Stimulated activated CD8-positive, alpha-beta memory T cell treated with anti-CD3 and anti-CD28 coated beads, Interleukin-2, amount 100 ng/mL, for 48 hours (primary cell): ENCODE measurements around the gene SLC28A1.
"Not testable (repeated sequence)": the region's sequence is repeated elsewhere in the genome, so short reads cannot be mapped to it uniquely, and the experiment has no call there.

Source experiments
- DNase-seq, 2 donors: peaks; one replicate each; pipeline ENCODE4 v3.0.0-alpha.2; 2020; ENCODE audit warnings: low read depth in 2 of 2

The SLC28A1 gene

DNA sequence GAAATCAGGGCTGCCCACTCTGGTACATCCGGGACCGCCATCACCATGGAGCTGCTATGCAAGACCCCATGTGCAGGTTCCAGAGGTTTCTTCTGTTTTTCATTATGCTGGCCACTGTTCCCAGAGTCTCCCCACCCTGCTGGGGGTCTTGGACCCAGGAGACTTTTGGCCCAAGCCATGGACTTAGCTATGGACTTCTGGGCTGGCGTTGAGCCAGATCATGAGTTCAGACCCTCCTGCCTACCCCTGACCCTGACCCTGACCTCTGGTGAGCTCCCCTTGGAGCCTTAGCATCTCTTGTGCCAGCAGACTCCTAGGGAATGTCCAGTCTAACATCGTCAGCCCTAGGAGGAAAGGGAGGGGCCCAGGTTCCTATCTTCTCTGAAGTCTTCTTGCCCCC lies 25.3 kb downstream of the SLC28A1 start:
- DNase-seq, result no peak

DNA sequence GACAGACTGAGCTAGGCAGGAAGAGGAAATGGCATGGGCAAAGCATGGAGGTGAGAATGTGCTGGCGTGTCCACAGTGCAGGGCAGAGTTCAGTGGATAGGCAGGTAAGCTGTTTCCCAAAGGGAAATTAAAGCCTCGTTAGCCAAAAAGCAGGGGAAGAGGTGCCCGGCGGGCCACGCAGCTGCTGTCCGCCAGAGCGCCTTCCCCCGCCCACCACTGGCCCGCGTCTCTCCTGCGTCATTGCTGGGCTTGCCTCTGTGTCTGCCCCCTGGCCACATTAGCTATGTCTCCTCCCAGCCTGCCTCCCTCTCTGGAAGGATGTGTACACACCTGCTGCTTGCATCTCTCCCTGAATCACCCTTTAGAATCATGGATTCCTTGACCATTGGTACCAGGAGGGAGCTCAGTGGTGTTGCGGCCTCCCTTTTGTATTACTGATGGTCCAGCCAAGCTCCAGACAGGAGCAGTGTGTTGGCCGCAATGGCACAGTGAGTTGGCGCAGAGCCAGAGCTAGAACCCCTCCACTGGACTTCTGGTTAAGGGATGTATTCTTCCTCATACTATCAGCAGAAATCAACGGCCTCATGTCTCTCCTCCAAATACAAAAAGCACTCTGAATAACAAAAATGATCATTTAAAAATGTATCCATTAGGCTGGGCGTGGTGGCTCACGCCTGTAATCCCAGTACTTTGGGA lies 26.6 kb downstream of the SLC28A1 start:
- DNase-seq, result no peak

DNA sequence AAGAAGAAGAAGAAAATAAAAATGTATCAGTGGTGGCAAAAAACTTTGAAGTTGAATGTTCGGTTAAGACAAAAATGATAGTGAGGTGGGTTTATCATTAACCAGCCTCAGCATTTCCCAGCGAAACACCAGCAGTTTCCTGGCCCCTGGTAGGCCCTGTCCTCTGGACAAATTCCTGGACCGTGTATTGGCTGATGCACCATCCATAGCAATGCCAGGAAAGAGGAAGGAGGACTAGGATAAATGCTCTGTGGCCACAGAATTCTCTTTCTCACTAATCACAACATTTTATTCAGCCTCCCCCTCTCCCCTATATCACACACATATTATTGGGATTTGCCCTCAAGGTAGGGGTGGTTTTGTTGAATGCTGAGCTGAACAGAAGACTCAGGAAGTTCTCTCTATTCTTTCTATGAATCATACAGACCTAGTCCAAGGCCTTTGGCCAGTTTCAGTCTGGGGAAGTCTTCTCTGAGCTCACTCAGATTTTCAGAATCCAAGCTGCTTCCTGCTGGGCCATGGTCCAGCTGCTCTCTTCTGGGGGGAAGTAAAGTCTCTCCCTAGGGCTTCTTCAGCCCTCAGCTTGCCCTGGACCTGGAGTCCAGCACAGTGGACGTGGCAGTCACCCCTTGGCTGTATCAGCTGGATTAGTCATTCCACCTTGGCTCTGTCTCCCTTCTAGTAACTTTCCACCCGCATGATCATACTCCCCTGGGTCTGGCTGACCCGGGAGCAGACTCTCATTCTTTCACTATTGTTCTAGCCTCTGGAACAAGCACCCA lies 27.6 kb downstream of the SLC28A1 start:
- no peak for DNase-seq

DNA sequence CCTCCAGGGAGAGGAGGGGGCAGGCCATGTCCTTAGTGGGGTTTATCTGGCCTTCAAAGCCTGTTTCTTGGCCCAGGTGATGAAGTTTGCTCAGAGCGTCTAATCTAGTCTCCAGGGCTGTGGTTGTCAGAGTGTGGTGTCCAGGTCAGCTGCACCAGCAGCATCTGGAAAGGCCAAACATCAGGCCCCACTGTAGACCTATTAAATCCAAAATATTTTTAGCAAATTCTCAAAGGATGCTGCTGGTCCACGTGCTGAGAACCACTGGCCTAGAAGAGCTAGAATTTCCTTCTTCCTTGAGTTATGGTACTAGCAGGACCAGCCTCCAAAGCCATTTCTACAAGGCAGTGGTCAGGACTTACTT lies 28.9 kb downstream of the SLC28A1 start:
- DNase-seq, result no peak

DNA sequence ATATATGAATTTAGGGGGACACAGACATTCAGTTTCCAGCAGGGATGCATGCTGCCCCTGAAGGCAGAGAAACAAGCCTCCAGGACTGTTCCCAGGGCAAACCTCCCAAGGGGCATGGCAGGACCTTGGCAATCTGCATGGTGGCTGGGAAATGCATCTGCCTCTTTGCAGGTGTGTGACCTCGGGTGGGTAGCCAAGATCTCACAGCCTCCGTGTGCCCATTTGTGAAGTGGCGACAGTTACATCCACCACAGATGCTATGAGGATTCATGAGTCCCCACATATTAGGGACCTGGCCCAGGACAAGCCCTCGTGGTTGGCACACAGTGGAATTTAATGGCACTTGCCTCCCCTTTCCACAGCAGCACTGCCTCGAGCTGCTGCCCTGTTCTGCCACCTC lies 29.9 kb downstream of the SLC28A1 start:
- no peak for DNase-seq

DNA sequence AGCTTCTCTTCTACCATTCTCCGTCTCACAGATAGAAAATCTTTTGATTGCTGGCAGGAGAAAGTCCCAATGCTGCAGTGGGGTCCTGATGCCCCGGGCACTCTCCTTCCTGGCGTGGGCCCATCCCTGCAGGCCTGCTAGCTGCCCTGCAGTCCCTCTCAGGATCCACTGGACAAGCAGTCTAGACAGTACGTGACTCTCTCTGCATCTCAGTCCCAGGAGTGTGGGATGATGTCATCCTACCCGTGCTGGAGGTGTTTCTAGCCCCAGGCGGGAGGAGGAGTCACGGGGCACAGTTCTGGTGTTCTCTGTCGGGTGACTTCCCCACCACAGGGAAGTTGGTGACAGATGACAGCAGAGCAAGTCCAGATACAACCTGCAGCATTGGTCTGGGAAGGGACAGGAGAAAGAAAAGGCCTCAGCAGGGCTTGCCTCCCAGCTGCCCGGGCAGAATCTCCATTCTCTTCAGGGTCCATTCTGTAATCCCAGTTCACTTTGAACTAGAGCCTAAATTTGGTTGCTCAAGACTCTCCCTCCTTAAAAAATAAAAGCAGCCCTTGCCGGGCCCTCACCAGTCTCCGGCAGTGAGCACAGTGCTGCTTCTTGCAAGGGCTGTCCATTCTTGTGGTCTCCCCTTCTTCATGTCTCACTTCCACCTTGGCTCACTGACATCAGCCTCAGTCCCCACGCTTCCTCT lies 30.6 kb downstream of the SLC28A1 start:
- peak; percentile 32 to 50 for DNase-seq

DNA sequence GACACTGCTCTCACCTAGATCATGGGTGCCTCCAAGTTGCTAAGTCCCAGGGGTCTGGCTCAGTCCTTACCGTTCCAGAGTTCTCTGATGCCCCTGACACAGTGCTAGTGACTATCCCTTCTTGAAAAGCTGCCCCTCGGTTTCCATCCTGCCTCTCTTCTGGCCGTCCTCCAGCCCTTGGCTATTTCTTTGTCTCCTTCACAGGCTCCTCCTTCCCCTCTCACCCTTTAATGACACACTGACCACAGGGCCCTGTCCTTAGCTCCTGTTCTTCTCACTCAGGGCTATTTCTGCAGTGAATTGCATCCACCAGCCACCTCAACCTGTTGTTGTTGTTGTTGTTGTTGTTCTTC lies 31.1 kb downstream of the SLC28A1 start:
- DNase-seq, result no peak

DNA sequence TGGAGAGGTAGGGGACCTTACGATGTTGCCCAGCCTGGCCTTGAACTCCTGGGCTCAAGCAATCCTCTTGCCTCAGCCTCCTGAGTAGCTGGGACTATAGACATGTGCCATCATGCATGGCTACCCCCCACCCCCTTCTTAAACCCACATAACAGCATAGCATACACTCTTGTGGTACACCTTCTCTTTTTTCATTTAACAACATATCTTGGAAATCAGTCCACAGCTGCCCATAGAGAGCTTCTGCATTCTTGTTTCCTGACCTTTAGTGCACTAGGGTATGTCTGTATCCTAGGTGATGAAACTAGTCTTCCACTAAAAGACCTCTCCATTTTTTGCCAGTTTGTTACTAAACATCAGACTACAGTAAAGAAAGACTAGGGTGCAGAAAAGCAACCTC lies 33.0 kb downstream of the SLC28A1 start:
- no peak for DNase-seq

DNA sequence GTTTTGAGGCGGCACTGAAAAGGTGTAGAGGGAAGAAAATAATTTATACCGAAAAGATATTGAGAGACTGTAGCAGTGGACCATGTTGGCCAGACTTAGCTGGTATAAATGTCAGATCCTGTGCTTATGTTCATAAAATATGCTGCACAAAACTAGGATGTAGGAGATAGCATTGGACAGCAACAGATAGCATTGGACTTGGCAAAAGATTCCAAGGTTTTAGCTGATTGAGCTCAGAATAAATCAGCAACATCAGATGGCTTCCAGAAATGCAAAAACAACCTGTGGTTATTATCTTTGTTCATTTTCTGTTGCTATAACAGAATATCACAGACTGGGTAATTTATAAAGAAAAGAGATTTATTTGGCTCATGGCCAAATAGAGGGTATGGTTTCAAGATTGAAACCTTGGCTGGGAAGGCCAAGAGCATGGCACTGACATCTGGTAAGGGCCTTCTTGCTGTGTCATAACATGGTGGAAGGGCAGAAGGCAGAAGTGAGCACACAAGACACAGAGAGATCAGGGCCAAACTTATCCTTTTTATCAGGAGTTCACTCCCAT lies 34.7 kb downstream of the SLC28A1 start:
- DNase-seq, result no peak

DNA sequence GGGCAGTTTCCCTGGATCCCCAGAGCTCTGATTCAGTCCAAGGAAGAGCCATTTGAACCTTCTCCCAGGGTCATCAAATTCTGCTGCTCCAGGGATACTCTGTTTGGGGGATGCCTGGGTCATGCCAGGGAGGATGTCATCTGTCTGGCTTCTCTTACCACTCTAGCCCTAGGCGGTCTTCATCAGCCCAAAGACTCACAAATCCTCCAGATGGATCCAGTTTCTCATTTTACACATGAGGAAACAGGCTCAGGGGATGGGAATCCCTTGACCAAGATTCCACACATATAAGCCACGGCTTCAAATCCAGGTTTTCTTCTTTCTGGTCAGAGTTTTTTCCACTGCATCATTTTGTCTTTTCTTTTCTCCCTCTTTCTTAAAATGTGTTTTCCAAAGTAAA lies 36.7 kb downstream of the SLC28A1 start:
- DNase-seq, result no peak

DNA sequence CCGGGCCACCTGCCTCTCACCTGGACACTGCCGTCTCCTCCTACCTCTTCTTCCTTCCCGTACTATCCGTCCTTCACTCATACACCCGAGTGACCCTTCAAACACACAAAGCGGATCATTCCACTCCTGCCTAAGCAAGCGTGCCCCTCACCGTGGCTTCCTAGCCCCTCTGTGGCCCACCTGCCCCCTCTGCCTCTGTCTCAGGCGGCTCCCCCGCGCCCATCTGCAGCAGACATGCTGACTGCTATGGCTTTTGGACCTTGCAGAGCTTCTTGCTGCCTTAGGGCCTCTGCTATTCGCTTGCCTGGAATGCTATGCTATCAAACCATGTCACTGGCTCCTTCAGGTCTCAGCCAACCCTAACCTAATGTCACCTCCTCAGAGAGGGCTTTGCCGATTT lies 38.1 kb downstream of the SLC28A1 start:
- no peak for DNase-seq

DNA sequence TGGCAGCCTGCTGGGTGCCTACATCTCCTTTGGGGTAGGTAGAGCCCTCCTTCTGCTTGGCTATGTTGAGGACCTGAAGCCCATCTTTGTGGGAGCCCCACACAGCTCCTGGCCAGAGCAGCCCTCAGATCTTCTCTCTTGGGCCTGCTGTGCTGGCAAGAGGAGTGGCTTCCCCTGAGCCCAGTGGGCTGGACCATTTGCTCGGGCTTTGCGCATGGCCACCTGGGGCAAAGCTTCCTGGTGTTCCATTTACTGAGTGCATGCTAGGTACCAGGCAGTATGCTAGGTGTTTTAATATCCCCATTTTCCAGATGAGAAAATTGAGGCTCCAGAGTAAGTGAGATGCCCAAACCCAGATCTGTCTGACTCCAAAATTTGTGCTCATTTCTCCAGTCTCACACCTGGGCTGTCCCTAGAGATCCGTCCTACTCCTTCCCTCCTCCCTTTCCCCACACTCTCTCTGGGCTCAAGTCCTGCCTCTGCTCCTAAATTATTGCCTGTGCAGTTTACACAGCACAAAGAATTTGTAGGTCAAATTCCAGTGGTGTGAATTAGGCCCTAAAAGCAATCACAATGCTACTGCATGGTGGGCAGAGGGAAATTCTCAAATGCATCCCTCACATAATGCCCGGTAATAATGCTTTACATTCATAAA lies 39.7 kb downstream of the SLC28A1 start:
- no peak for DNase-seq

DNA sequence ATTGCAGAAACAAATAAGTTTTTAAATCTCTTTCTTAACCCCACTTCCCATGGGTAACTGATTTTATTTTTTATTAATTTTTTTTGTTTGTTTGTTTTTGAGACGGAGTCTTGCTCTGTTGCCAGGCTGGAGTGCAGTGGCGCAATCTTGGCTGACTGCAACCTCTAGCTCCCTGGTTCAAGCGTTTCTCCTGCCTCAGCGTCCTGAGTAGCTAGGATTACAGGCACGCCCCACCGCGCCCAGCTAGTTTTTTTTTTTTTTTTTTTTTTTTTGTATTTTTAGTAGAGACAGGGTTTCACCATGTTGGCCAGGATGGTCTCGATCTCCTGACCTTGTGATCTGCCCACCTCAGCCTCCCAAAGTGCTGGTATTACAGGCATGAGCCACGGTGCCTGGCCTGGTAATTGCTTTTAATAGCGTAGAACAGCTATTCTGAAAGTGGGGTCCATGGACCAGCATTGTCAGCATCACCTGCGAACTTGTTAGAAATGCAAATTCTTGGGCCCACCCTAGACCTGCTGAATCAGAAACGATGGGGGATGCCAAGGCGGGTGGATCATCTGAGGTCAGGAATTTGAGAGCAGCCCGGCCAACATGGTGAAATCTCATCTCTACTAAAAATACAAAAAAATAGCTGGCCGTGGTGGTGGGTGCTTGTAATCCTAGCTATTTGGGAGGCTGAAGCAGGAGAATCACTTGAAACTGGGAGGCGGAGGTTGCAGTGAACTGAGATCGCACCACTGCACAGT lies 40.5 kb downstream of the SLC28A1 start:
- not testable (repeated sequence) for DNase-seq

DNA sequence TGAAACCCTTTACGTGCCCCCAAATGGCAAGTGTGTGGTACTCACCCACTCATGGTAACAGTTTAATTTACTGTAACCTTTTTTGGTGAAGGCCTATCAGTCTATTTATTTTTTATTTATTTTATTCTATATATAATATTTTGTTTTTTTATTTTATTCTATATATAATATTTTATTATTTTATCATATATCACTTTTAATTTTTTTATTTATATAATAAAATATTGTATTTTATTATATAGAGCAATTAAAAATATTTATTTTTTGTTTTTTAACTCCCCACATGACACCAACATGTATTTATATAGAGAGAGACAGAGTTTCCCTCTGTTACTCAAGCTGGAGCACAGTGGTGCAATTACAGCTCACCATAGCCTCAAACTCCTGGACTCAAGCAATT lies 41.4 kb downstream of the SLC28A1 start:
- DNase-seq, result no peak

DNA sequence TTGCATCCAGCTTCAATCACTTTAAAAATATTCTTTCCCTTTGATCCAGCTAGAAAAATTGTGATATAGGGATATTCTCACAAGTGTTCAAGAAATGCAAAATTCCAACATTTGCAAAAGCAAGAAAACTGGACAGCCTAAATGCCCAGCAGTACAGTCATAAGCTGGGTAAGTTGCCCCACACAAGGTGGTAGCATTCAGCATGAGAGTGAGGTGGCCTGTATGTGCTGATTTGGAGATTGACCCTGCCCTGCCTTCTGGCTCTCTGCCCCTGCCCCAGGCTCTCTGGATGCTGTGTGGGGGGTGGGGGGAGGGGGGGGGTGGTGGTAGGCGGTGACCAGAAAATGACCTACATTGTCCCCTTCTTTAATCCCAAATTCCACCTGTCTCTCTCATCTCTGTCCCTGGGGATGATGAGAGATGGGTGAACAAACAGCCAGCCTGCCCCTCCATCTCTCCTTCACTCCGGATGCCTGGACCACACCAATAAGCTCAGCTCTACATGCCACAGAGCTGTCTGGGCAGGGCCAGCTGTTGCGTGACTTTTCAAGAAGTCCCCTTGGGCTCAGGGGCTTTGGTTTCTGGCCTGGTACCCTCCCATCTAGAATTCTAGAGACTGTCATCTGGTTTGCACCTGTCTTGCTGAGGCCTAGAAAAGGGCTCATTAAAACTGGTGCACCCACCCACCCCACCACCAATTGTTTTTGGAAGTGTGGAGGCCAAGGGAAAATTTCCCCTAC lies 42.2 kb downstream of the SLC28A1 start:
- DNase-seq, result no peak

DNA sequence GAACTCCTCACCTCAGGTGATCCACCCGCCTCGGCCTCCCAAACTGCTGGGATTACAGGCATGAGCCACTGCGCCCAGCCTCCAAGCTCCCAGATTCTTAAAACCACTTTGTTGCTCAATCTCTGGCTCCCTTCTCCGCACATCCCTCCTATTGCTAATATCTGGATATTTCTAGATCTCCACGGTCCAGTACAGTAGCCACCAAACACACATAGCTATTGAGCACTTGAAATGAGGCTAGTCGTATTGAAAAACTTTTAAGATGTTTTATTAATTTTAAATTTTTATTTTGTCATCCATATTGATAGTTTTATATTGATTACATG lies 44.3 kb downstream of the SLC28A1 start:
- DNase-seq, result no peak

DNA sequence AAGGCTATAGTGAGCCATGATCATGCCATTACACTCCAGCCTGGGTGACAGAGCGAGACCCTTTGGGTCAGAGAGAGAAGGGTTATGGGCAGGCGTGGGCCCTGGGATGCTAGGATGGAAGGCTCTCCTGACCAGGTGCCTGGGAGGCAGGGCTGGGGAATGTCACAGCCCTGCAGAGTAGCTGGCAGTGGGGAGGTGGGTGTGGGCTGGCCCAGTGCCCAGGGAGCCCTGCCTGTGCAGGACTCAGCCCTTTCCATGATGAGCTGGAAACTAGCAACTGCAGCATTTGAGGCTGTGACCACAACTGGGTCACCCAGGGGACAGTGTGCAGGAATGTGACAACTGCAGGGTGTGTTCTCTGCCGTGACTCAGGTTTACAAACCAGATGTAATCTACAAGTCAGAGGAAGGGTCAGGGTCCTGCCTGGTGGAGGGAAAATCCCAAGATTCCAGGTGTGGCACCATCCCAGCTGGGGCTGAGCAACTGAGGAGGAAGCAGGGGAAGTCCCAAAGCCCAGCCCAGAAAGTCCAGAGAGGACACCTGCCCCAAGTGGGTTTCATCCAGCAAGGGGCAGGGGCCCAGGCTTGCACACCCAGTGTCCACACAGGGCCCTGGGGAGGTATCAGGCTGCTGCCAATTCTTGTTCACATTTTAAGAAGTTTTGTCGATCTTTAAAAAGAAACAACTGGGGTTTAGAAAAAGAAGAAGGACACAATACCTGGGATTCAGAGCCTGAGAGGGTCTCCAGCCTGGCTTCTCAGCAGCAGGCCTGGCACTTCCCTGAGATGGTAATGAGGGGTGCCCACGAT lies 45.5 kb downstream of the SLC28A1 start:
- no peak for DNase-seq

DNA sequence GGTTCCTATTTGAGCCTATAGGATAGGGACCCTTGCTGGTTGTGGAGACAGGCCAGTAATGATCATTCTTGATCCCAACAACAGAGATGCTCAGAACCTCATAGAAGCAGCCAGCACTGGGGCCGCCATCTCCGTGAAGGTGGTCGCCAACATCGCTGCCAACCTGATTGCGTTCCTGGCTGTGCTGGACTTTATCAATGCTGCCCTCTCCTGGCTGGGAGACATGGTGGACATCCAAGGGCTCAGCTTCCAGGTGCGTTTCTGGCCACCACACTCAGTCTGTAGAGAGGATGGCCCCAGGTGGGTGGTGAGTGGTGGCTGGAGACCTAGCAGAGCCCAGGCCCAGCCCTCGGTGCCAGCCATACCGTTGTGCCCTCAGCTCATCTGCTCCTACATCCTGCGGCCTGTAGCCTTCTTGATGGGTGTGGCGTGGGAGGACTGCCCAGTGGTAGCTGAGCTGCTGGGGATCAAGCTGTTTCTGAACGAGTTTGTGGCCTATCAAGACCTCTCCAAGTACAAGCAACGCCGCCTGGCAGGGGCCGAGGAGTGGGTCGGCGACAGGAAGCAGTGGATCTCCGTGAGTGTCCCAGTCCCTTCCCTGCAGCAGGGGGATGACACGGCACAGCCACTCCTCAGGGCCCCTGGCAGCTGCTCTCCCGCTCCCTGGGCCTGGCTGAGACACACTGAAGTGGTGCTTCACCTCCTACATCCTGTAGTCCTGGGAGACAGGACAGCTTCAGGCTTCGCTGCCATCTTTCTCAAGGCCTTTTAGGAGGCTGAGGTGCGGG lies 50.7 kb downstream of the SLC28A1 start:
- no peak for DNase-seq

DNA sequence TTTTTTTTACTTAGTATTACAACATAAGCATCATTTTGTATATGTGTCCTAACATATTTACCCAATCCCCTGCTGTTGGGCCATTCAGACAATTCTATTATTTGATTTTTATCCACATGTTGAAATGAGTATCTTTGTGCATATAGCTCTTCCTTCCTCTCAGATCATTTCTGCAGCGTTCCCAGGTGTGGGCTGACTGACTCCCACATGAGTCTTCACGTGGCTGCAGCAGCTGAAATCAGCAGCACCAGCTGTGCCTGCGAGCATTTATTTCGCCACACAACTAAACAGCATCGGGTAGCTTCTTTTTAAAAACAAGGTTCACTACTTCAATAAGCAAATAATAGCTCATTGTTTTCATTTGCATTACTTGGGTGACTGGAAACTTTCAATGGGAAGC lies 52.7 kb downstream of the SLC28A1 start:
- no peak for DNase-seq
